Liver (tissue), 9 donors: Measurements from ENCODE around the gene MAPK1. TPM values are rescaled to one million over a fixed set of nuclear protein-coding genes. Genes with fewer than 3 reads are reported as not detected.

Experiments used
- DNase-seq: peaks from one replicate; pipeline ENCODE4 v3.0.0-alpha.2; 2017; ENCODE audit warnings: low spot score
- H3K27ac ChIP-seq, 2 donors: one replicate each; pipeline ENCODE4 v1.7.0; 2013; ENCODE audit warnings: inconsistent platforms in 2 of 2, low read length in 2 of 2, control low read depth in 1 of 2, low read depth in 1 of 2, mild to moderate bottlenecking in 1 of 2
- H3K27me3 ChIP-seq, 4 donors: one replicate each; pipeline versions ENCODE4 v1.6.1 to v1.7.0; 2013; ENCODE audit warnings: low read length in 3 of 4, inconsistent platforms in 1 of 4, mild to moderate bottlenecking in 1 of 4, moderate library complexity in 1 of 4; ENCODE audit not compliant: control insufficient read depth in 4 of 4, insufficient read depth in 4 of 4
- H3K36me3 ChIP-seq, 4 donors: one replicate each; pipeline versions ENCODE4 v1.6.1 to v1.7.0; 2013; ENCODE audit warnings: low read length in 3 of 4, mild to moderate bottlenecking in 3 of 4, low read depth in 1 of 4, moderate library complexity in 1 of 4; ENCODE audit not compliant: control insufficient read depth in 4 of 4, insufficient read depth in 3 of 4
- H3K4me1 ChIP-seq, 4 donors: one replicate each; pipeline versions ENCODE4 v1.6.1 to v1.7.0; 2013; ENCODE audit warnings: low read length in 3 of 4, mild to moderate bottlenecking in 3 of 4, moderate library complexity in 1 of 4; ENCODE audit not compliant: control insufficient read depth in 4 of 4, insufficient read depth in 4 of 4
- H3K4me3 ChIP-seq, 3 donors: one replicate each; pipeline versions ENCODE4 v1.6.1 to v1.7.0; 2013; ENCODE audit warnings: low read length in 3 of 3, control low read depth in 1 of 3, low read depth in 1 of 3, mild to moderate bottlenecking in 1 of 3
- H3K9ac ChIP-seq, 2 donors: one replicate each; pipeline ENCODE4 v1.7.0; 2013; ENCODE audit warnings: low read length in 2 of 2, mild to moderate bottlenecking in 2 of 2, moderate library complexity in 2 of 2, control low read depth in 1 of 2, low read depth in 1 of 2
- H3K9me3 ChIP-seq, 4 donors: one replicate each; pipeline versions ENCODE4 v1.6.1 to v1.7.0; 2013; ENCODE audit warnings: low read length in 3 of 4; ENCODE audit not compliant: control insufficient read depth in 4 of 4
- FOXA2 ChIP-seq: IDR thresholded peaks from 2 replicates; pipeline ENCODE4 v1.6.1; 2016; ENCODE audit warnings: antibody characterized with exemption
- GABPA ChIP-seq, 2 donors: IDR thresholded peaks in 1 of 2; conservative IDR thresholded peaks in 1 of 2; 2 replicates each; pipeline ENCODE4 v1.6.1; 2016; ENCODE audit warnings: antibody characterized with exemption in 2 of 2, mild to moderate bottlenecking in 1 of 2, moderate library complexity in 1 of 2
- HNF4A ChIP-seq, 2 donors: conservative IDR thresholded peaks; 2 replicates each; pipeline ENCODE4 v1.6.1; 2016; ENCODE audit warnings: antibody characterized with exemption in 2 of 2, mild to moderate bottlenecking in 2 of 2
- HNF4G ChIP-seq: IDR thresholded peaks from 2 replicates; pipeline ENCODE4 v1.6.1; 2016; ENCODE audit warnings: antibody characterized with exemption
- JUND ChIP-seq, 2 donors: IDR thresholded peaks; 2 replicates each; pipeline ENCODE4 v1.6.1; 2016; ENCODE audit warnings: antibody characterized with exemption in 2 of 2
- NR2F2 ChIP-seq: IDR thresholded peaks from 2 replicates; pipeline ENCODE4 v1.6.1; 2016; ENCODE audit warnings: antibody characterized with exemption
- RAD21 ChIP-seq, 2 donors: IDR thresholded peaks; 2 replicates each; pipeline ENCODE4 v1.6.1; 2016; ENCODE audit warnings: antibody characterized with exemption in 2 of 2, mild to moderate bottlenecking in 2 of 2
- RXRA ChIP-seq, 2 donors: IDR thresholded peaks; 2 replicates each; pipeline ENCODE4 v1.6.1; 2017 to 2018; ENCODE audit warnings: antibody characterized with exemption in 2 of 2, mild to moderate bottlenecking in 1 of 2
- SP1 ChIP-seq: IDR thresholded peaks from 2 replicates; pipeline ENCODE4 v1.6.1; 2018; ENCODE audit warnings: antibody characterized with exemption, mild to moderate bottlenecking
- TAF1 ChIP-seq: conservative IDR thresholded peaks from 2 replicates; pipeline ENCODE4 v1.6.1; 2016; ENCODE audit warnings: antibody characterized with exemption, mild to moderate bottlenecking
- YY1 ChIP-seq: IDR thresholded peaks from 2 replicates; pipeline ENCODE4 v1.6.1; 2016; ENCODE audit warnings: antibody characterized with exemption, mild to moderate bottlenecking
- WGBS: extraction: QIAGEN DNeasy Blood & Tissue Kit; methylation state at CpG from one replicate; pipeline ENCODE4 v1.1.7; 2013; 5-methylcytosine and 5-hydroxymethylcytosine counted together
- polyA plus RNA-seq, 2 donors: library from polyadenylated mRNA; stranded (reverse) in 1 of 2; unstranded in 1 of 2; fragments of 200-250 nt in 1 of 2; fragments of >200 nt in 1 of 2; fragmentation: Nextera tagmentation in 1 of 2; extraction: Ambion mirVana in 1 of 2; gene quantifications; one replicate each; pipeline versions ENCODE4 v1.2.1 to v1.2.3, GENCODE V29; 2013 to 2015
- total RNA-seq, 2 donors: library from RNA; depleted of rRNA; stranded (reverse); fragments of >200 nt; gene quantifications; one replicate each; pipeline ENCODE4 v1.2.3, GENCODE V29; 2014
- TF ChIP-seq, protein P1 (sequence below): IDR thresholded peaks from 2 replicates; pipeline ENCODE4 v1.6.1; 2016; ENCODE audit warnings: antibody characterized with exemption
- TF ChIP-seq, protein P2 (sequence below): IDR thresholded peaks from 2 replicates; pipeline ENCODE4 v1.6.1; 2016; ENCODE audit warnings: antibody characterized with exemption, mild to moderate bottlenecking
- TF ChIP-seq, protein P3 (sequence below): fragments of 150-350 bp; IDR thresholded peaks from 2 replicates; pipeline ENCODE4 v1.5.1; 2017; ENCODE audit warnings: improper control_type of control experiment, low read depth, low read length; ENCODE audit not compliant: missing input control
- TF ChIP-seq, protein P4 (sequence below): IDR thresholded peaks from 2 replicates; pipeline ENCODE4 v1.6.1; 2016; ENCODE audit warnings: antibody characterized with exemption
- TF ChIP-seq, protein P5 (sequence below): IDR thresholded peaks from 2 replicates; pipeline ENCODE4 v1.6.1; 2016; ENCODE audit warnings: antibody characterized with exemption
- donor health status: healthy.
- donor health status: healthy.
- donor health status: healthy.
- donor health status: healthy.
- donor health status: healthy.

The MAPK1 gene
- total and polyA plus RNA-seq, 4 donors = 8.3 to 31.8 (median 22.8) TPM

- no peak overlapping the region for H3K27ac ChIP-seq
- 97% methylated on average over 1 of the region's 1 CpG for WGBS
- peaks cover 0 to 4% (median under 1%) of the 10 kb centered on the region in 4 donors for H3K4me1 ChIP-seq
These were observed 55.5 kb downstream of the MAPK1 start for GRCh38 chr22:21811982-21812381.

GRCh38 chr22:21807544-21808529, 59.6 kb downstream of the MAPK1 start:
- Histone ChIP-seq H3K4me1 (peaks cover 0 to 1% (median 0%) of the 10 kb centered on the region in 4 donors), H3K9ac (no peak overlapping the region), H3K27ac (no peak overlapping the region), H3K27me3 (no peaks in the 10 kb centered on the region), H3K4me3 (no peak overlapping the region), H3K9me3 (no peaks in the 10 kb centered on the region), H3K36me3 (peaks cover 6 to 27% (median 23%) of the 10 kb centered on the region in 4 donors)
- DNase-seq = no peak
- 56% methylated on average over 6 of the region's 6 CpGs for WGBS
- TF ChIP-seq, protein P1, sequence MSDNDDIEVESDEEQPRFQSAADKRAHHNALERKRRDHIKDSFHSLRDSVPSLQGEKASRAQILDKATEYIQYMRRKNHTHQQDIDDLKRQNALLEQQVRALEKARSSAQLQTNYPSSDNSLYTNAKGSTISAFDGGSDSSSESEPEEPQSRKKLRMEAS = no peak
- TF ChIP-seq, protein P2, sequence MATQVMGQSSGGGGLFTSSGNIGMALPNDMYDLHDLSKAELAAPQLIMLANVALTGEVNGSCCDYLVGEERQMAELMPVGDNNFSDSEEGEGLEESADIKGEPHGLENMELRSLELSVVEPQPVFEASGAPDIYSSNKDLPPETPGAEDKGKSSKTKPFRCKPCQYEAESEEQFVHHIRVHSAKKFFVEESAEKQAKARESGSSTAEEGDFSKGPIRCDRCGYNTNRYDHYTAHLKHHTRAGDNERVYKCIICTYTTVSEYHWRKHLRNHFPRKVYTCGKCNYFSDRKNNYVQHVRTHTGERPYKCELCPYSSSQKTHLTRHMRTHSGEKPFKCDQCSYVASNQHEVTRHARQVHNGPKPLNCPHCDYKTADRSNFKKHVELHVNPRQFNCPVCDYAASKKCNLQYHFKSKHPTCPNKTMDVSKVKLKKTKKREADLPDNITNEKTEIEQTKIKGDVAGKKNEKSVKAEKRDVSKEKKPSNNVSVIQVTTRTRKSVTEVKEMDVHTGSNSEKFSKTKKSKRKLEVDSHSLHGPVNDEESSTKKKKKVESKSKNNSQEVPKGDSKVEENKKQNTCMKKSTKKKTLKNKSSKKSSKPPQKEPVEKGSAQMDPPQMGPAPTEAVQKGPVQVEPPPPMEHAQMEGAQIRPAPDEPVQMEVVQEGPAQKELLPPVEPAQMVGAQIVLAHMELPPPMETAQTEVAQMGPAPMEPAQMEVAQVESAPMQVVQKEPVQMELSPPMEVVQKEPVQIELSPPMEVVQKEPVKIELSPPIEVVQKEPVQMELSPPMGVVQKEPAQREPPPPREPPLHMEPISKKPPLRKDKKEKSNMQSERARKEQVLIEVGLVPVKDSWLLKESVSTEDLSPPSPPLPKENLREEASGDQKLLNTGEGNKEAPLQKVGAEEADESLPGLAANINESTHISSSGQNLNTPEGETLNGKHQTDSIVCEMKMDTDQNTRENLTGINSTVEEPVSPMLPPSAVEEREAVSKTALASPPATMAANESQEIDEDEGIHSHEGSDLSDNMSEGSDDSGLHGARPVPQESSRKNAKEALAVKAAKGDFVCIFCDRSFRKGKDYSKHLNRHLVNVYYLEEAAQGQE = no peak
- no peak for TF ChIP-seq HNF4A (conservative IDR thresholded peaks at IDR 0.05)
- TF ChIP-seq FOXA2 = no peak
- TF ChIP-seq NR2F2 = no peak
- TF ChIP-seq, protein P3, sequence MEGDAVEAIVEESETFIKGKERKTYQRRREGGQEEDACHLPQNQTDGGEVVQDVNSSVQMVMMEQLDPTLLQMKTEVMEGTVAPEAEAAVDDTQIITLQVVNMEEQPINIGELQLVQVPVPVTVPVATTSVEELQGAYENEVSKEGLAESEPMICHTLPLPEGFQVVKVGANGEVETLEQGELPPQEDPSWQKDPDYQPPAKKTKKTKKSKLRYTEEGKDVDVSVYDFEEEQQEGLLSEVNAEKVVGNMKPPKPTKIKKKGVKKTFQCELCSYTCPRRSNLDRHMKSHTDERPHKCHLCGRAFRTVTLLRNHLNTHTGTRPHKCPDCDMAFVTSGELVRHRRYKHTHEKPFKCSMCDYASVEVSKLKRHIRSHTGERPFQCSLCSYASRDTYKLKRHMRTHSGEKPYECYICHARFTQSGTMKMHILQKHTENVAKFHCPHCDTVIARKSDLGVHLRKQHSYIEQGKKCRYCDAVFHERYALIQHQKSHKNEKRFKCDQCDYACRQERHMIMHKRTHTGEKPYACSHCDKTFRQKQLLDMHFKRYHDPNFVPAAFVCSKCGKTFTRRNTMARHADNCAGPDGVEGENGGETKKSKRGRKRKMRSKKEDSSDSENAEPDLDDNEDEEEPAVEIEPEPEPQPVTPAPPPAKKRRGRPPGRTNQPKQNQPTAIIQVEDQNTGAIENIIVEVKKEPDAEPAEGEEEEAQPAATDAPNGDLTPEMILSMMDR = no peak
- no peak for TF ChIP-seq TAF1
- no peak for TF ChIP-seq SP1

More at GRCh38 chr22:21811982-21812381, 55.5 kb downstream of the MAPK1 start:
- Histone ChIP-seq H3K9ac (no peak overlapping the region), H3K27me3 (no peaks in the 10 kb centered on the region), H3K36me3 (peaks cover 0 to 3% (median 0%) of the 10 kb centered on the region in 4 donors), H3K9me3 (no peaks in the 10 kb centered on the region), H3K4me3 (no peak overlapping the region)
- TF ChIP-seq GABPA (IDR thresholded peaks at IDR 0.05 in 1 of 2, conservative IDR thresholded peaks at IDR 0.05 in 1 of 2) (no peak), RXRA (IDR thresholded peaks at IDR 0.05) (no peak), HNF4A (conservative IDR thresholded peaks at IDR 0.05) (no peak), SP1 (no peak), JUND (IDR thresholded peaks at IDR 0.05) (no peak), TAF1 (no peak), RAD21 (IDR thresholded peaks at IDR 0.05) (no peak), YY1 (no peak), FOXA2 (no peak), HNF4G (no peak), NR2F2 (no peak)
- TF ChIP-seq, protein P4, sequence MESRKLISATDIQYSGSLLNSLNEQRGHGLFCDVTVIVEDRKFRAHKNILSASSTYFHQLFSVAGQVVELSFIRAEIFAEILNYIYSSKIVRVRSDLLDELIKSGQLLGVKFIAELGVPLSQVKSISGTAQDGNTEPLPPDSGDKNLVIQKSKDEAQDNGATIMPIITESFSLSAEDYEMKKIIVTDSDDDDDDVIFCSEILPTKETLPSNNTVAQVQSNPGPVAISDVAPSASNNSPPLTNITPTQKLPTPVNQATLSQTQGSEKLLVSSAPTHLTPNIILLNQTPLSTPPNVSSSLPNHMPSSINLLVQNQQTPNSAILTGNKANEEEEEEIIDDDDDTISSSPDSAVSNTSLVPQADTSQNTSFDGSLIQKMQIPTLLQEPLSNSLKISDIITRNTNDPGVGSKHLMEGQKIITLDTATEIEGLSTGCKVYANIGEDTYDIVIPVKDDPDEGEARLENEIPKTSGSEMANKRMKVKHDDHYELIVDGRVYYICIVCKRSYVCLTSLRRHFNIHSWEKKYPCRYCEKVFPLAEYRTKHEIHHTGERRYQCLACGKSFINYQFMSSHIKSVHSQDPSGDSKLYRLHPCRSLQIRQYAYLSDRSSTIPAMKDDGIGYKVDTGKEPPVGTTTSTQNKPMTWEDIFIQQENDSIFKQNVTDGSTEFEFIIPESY = no peak
- TF ChIP-seq, protein P1 = no peak
- TF ChIP-seq, protein P3 = no peak
- TF ChIP-seq, protein P5, sequence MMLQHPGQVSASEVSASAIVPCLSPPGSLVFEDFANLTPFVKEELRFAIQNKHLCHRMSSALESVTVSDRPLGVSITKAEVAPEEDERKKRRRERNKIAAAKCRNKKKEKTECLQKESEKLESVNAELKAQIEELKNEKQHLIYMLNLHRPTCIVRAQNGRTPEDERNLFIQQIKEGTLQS = no peak
- DNase-seq = no peak
